Stimulated activated naive CD8-positive, alpha-beta T cell treated with anti-CD3 and anti-CD28 coated beads, Interleukin-15, Interleukin-2, amounts not matched to agents 100 ng/mL and 50 ng/mL, for 24 hours (primary cell): Measurements from ENCODE around the gene REM2.
"Not testable (repeated sequence)": the region's sequence is repeated elsewhere in the genome, so short reads cannot be mapped to it uniquely, and the experiment has no call there.

Source experiments
- H3K27ac Mint-ChIP-seq: one replicate; pipeline ENCODE4 v1.8.0; 2021; ENCODE audit warnings: mild to moderate bottlenecking, mixed read lengths
- H3K27me3 Mint-ChIP-seq: one replicate; pipeline ENCODE4 v1.8.0; 2021; ENCODE audit warnings: mixed read lengths
- H3K36me3 Mint-ChIP-seq: one replicate; pipeline ENCODE4 v1.8.0; 2021; ENCODE audit warnings: low read depth, mixed read lengths
- H3K4me1 Mint-ChIP-seq: one replicate; pipeline ENCODE4 v1.8.0; 2021; ENCODE audit warnings: low read depth, mixed read lengths
- H3K4me3 Mint-ChIP-seq: one replicate; pipeline ENCODE4 v1.8.0; 2021; ENCODE audit warnings: mild to moderate bottlenecking, mixed read lengths
- H3K9me3 Mint-ChIP-seq: one replicate; pipeline ENCODE4 v1.8.0; 2021; ENCODE audit warnings: mixed read lengths

Gene REM2

GRCh38 chr14:22854963-22855724 is 27.9 kb upstream of the REM2 start:
- no peak overlapping the region for H3K27ac Mint-ChIP-seq

DNA sequence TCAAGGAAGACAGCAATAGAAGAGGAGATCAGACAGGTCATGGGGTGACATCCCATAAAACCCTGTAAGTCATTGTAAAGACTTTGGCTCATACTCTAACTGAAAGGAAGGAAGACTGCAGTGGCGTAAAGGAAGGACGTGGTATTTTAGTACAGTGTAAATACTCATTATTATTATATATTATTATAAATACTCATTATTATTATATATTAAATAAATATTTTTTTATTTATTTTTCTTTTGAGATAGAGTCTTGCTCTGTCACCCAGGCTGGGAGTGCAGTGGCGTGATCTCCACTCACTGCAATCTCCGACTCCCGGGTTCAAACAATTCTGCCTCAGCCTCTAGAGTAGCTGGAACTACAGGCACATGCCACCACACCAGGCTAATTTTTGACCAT is 26.6 kb upstream of the REM2 start:
- Mint-ChIP-seq H3K27ac (no peak overlapping the region), H3K9me3 (no peaks in the 10 kb centered on the region), H3K27me3 (peaks cover 29% of the 10 kb centered on the region), H3K36me3 (peaks cover 4% of the 10 kb centered on the region), H3K4me3 (no peak overlapping the region), H3K4me1 (peaks cover 34% of the 10 kb centered on the region)

More at GRCh38 chr14:22854963-22855724, 27.9 kb upstream of the REM2 start:
- H3K27me3 Mint-ChIP-seq, result peaks cover 23% of the 10 kb centered on the region
- no peaks in the 10 kb centered on the region for H3K9me3 Mint-ChIP-seq
- H3K4me3 Mint-ChIP-seq, result no peak overlapping the region
- peaks cover 38% of the 10 kb centered on the region for H3K4me1 Mint-ChIP-seq
- H3K36me3 Mint-ChIP-seq, result peaks cover 4% of the 10 kb centered on the region

GRCh38 chr14:22860377-22860776 is 22.6 kb upstream of the REM2 start:
- H3K4me3 Mint-ChIP-seq, H3K9me3 Mint-ChIP-seq, H3K27ac Mint-ChIP-seq, H3K36me3 Mint-ChIP-seq: not testable (repeated sequence)
- peaks cover 41% of the 10 kb centered on the region for H3K27me3 Mint-ChIP-seq
- peaks cover 19% of the 10 kb centered on the region for H3K4me1 Mint-ChIP-seq

DNA sequence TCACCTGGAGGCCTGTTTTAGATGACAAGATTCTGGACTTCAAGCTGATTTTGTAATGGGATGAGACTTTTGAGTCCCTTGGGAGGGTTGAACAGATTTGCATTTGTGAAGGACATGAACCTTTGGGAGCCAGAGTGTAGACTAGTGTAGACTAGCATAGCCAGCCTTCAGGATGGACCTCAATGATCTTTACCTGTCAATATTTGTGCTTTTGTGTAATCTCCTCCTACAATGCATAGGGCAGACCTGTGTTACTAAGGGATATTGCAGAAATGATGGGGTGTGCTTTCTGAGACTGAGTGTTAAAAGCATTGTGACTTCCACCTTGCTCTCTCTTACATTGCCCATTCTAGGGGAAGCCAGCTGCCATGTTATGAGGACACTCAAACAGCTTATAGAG is 21.4 kb upstream of the REM2 start:
- H3K27ac Mint-ChIP-seq, result no peak overlapping the region
- H3K27me3 Mint-ChIP-seq, result peaks cover 34% of the 10 kb centered on the region
- peaks cover 19% of the 10 kb centered on the region for H3K4me1 Mint-ChIP-seq
- no peaks in the 10 kb centered on the region for H3K9me3 Mint-ChIP-seq
- H3K4me3 Mint-ChIP-seq, result no peak overlapping the region
- no peaks in the 10 kb centered on the region for H3K36me3 Mint-ChIP-seq

GRCh38 chr14:22864979-22865378 is 18.0 kb upstream of the REM2 start:
- Mint-ChIP-seq H3K36me3 (no peaks in the 10 kb centered on the region), H3K4me1 (peaks cover 4% of the 10 kb centered on the region), H3K4me3 (no peak overlapping the region), H3K27me3 (peaks cover 19% of the 10 kb centered on the region), H3K9me3 (no peaks in the 10 kb centered on the region), H3K27ac (no peak overlapping the region)

DNA sequence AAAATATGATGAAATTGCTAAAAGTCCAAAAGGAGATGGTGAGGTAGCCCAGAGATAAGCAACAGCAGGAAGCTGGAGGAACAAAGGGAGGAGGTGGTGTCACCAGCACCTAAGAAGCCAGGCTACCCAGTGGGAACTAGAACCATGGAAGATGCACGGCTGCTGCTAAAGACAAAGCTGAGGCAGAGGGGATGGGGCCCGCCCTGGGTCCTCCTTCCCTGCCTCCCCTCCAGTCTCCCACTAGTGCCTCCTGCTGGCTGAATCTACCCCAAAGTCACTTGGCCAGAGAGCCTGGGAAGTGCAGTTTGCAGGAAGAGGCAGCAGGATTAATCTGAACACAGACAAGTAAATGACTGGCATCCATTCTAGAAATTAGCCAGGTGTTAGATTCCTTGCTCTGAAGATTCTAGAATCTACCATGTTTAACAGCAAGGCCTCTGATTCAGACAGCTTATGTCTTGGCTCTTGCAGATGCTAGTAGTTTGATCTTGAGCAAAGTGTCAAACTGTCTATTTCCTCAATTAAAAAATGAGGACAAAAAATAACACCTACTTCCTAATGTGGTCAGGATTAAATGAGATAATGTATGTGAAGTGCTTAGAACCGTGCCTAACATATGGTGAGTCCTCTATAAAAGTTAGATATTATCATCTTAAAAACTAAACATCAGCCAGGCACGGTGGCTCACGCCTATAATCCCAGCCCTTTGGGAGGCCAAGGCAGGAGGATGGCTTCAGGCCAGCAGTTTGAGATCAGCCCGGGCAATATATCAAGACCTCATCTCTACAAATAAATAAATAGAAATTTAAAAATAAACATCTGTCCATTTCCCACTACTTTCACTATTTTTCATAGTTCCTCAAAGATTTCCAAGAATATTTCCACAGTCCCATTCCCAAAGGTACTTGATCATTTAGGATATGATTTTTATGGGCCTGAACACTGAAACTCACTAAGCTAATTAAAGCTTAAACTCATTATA is 17.3 kb upstream of the REM2 start:
- Mint-ChIP-seq H3K4me3 (no peak overlapping the region), H3K27ac (no peak overlapping the region), H3K9me3 (no peaks in the 10 kb centered on the region), H3K36me3 (no peaks in the 10 kb centered on the region), H3K27me3 (peaks cover 16% of the 10 kb centered on the region), H3K4me1 (peaks cover 9% of the 10 kb centered on the region)

DNA sequence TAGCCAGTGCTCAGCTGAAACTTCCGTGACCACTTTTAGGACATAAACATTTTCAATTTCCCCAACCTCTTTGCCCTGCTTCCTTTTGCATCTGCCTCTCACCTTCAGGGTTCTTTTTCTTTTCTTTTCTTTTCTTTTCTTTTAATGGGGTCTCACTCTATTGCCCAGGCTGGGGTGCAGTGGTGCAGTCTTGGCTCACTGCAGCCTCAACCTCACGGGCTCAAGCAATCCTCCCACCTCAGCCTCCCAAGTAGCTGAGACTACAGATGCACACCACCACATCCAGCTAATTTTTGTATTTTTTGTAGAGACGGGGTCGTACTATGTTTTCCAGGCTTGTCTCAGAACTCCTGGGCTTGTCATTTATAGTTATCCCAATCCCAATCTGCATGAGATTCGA is 16.1 kb upstream of the REM2 start:
- H3K9me3 Mint-ChIP-seq, result no peaks in the 10 kb centered on the region
- H3K27ac Mint-ChIP-seq, result no peak overlapping the region
- no peaks in the 10 kb centered on the region for H3K36me3 Mint-ChIP-seq
- H3K4me3 Mint-ChIP-seq, result no peak overlapping the region
- peaks cover 8% of the 10 kb centered on the region for H3K27me3 Mint-ChIP-seq
- peaks cover 17% of the 10 kb centered on the region for H3K4me1 Mint-ChIP-seq

GRCh38 chr14:22870811-22871223 is 12.2 kb upstream of the REM2 start:
- H3K4me1 Mint-ChIP-seq, result peaks cover 33% of the 10 kb centered on the region
- peaks cover 11% of the 10 kb centered on the region for H3K36me3 Mint-ChIP-seq
- no peaks in the 10 kb centered on the region for H3K9me3 Mint-ChIP-seq

GRCh38 chr14:22871224-22872032 is 11.6 kb upstream of the REM2 start, which contains the start of gene LRP10:
Gene LRP10, plus strand, starts transcription at chr14:22871740. Its CDS starts 564 bp downstream, at chr14:22872304.
- no peaks in the 10 kb centered on the region for H3K27me3 Mint-ChIP-seq
- peak within 1 kb of the TSS; percentile 96 for H3K27ac Mint-ChIP-seq
- H3K4me3 Mint-ChIP-seq, result peak within 1 kb of the TSS; percentile 91
- H3K4me1 Mint-ChIP-seq, result peaks cover 33% of the 10 kb centered on the region
- H3K36me3 Mint-ChIP-seq, result peaks cover 15% of the 10 kb centered on the region
- H3K9me3 Mint-ChIP-seq, result no peaks in the 10 kb centered on the region

More at GRCh38 chr14:22870811-22871223, 12.2 kb upstream of the REM2 start:
- H3K4me3 Mint-ChIP-seq, result peak overlapping the region; percentile 91
- peak overlapping the region; percentile 96 for H3K27ac Mint-ChIP-seq
- no peaks in the 10 kb centered on the region for H3K27me3 Mint-ChIP-seq

- peak overlapping the region; percentile 82 for H3K27ac Mint-ChIP-seq
- no peaks in the 10 kb centered on the region for H3K9me3 Mint-ChIP-seq
- H3K27me3 Mint-ChIP-seq, result no peaks in the 10 kb centered on the region
- H3K36me3 Mint-ChIP-seq, result peaks cover 15% of the 10 kb centered on the region
- peak overlapping the region; percentile 91 for H3K4me3 Mint-ChIP-seq
- peaks cover 33% of the 10 kb centered on the region for H3K4me1 Mint-ChIP-seq
These were observed 10.8 kb upstream of the REM2 start for GRCh38 chr14:22872033-22872832.

- Mint-ChIP-seq H3K9me3 (no peaks in the 10 kb centered on the region), H3K36me3 (peaks cover 17% of the 10 kb centered on the region), H3K27me3 (no peaks in the 10 kb centered on the region), H3K4me3 (peak overlapping the region; percentile 91), H3K4me1 (peaks cover 33% of the 10 kb centered on the region), H3K27ac (peak overlapping the region; percentile 82)
These were observed 10.0 kb upstream of the REM2 start for GRCh38 chr14:22872833-22873520.

- no peak overlapping the region for H3K27ac Mint-ChIP-seq
- no peaks in the 10 kb centered on the region for H3K9me3 Mint-ChIP-seq
- peaks cover 27% of the 10 kb centered on the region for H3K36me3 Mint-ChIP-seq
- no peak overlapping the region for H3K4me3 Mint-ChIP-seq
- H3K27me3 Mint-ChIP-seq, result no peaks in the 10 kb centered on the region
- peaks cover 30% of the 10 kb centered on the region for H3K4me1 Mint-ChIP-seq
These were observed 7.8 kb upstream of the REM2 start for GRCh38 chr14:22875003-22875747.
